Measurements from ENCODE around the gene SPG7.

GRCh38 chr16:89555265-89555664 lies 47.1 kb downstream of the SPG7 start:
- TF ChIP-seq CTCF (IDR thresholded peaks at IDR 0.05), result no peak
- TF ChIP-seq POLR2A (IDR thresholded peaks at IDR 0.05), result no peak
